Amniotic epithelial cell (primary cell): ENCODE measurements around the gene SPATA2.
A peak's percentile ranks its signal among the peaks of the same experiment; 100 is the strongest.
"Not testable (repeated sequence)": the region's sequence is repeated elsewhere in the genome, so short reads cannot be mapped to it uniquely, and the experiment has no call there.

Source experiments
- DNase-seq: peaks from one replicate; pipeline ENCODE4 v3.0.0-alpha.2; 2010; ENCODE audit warnings: low read depth

The SPATA2 gene, protein sequence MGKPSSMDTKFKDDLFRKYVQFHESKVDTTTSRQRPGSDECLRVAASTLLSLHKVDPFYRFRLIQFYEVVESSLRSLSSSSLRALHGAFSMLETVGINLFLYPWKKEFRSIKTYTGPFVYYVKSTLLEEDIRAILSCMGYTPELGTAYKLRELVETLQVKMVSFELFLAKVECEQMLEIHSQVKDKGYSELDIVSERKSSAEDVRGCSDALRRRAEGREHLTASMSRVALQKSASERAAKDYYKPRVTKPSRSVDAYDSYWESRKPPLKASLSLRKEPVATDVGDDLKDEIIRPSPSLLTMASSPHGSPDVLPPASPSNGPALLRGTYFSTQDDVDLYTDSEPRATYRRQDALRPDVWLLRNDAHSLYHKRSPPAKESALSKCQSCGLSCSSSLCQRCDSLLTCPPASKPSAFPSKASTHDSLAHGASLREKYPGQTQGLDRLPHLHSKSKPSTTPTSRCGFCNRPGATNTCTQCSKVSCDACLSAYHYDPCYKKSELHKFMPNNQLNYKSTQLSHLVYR

DNA sequence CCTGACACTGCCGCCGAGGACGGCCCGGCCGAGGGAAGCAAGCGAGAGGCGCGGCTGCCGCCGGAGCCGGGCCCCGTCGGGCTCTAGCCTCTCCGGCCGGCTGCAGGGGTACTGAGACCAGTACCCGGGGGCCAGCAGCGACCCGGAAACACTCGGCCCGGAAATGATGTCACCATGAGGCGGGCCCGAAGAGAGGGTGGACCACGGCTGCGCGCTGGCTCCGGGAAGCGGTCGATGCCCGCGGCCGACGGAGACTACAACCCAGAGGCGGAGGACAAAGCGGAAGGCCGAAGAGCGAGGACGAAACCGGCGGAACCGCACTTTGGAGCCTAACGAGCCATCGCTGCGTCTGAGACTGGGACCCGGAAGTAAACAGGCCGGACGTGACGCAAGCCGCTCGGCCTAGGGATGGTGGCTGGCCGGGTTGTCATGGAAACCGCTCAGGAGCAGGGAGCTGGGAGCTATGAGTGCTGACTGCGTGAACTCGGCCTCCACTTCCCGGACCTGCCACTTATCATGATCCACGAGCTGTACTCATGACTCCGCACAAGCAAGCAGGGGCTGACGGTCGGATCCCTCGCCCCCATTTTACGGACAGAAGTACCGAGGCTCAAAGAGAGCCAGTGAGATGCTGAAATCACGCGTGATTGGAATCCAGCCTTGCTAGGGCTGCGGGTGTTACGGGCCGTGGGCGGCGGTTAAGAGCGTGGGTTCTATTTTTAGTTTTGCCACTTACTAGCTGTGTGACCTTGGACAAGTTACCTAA lies at the start of gene SPATA2:
Gene SPATA2 (minus strand): TSS at position 150 of the 766 bp plus-strand sequence. CDS start 7,039 bp downstream, outside the sequence.
- DNase-seq: peak; percentile 94

DNA sequence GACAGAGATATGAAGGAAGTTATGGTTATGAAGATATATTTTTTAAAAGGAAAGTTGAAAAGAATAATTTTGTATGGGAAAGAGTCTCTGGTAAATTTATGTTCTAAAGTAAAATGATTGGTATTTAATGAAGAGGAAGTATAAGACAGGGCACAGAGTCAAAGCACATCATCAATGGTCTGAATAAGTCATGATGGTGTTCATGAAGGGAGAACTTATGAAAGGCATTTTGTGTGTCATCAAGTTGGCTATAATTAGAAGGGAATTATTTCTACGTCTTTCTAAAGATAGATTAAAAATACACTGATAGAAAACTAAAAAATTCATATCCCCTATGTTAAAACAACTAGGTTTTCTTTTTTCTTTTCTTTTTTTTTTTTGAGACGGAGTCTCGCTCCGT lies 46.1 kb upstream of the SPATA2 start:
- DNase-seq: no peak

GRCh38 chr20:49957089-49957938 lies 42.0 kb upstream of the SPATA2 start:
- not testable (repeated sequence) for DNase-seq

DNA sequence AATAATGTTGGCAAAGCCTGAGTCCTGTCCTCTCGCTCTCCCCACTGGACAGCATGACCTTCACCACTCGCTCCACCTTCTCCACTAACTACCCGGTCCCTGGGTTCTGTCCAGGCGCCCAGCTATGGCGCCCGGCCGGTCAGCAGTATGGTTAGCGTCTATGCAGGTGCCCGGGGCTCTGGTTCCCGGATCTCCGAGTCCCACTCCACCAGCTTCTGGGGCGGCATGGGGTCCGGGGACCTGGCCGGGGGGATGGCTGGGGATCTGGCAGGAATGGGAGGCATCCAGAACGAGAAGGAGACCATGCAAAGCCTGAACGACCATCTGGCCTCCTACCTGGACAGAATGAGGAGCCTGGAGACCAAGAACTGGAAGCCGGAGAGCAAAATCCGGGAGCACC lies 41.4 kb upstream of the SPATA2 start:
- DNase-seq: no peak

DNA sequence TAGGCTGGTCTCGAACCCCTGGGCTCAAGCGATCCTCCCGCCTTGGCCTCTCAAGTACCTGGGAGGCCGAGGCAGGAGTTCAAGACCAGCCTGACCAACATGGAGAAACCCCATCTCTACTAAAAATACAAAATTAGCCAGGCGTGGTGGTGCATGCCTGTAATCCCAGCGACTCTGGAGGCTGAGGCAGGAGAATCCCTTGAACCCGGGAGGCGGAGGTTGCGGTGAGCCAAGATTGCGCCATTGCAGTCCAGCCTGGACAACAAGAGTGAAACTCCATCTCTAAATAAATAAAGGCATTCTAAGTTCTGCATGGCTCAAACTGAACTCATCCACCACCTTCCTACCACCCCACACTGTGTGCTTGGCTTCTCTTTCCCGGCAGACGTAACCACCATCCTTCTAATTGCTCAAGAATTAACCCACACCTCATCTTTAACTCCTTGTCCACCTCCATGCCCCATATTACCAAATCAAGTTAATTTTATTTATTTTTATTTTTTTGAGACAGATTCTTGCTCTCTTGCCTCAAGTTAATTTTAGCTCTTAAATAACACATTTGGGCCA lies 40.6 kb upstream of the SPATA2 start:
- peak; percentile 52 for DNase-seq

DNA sequence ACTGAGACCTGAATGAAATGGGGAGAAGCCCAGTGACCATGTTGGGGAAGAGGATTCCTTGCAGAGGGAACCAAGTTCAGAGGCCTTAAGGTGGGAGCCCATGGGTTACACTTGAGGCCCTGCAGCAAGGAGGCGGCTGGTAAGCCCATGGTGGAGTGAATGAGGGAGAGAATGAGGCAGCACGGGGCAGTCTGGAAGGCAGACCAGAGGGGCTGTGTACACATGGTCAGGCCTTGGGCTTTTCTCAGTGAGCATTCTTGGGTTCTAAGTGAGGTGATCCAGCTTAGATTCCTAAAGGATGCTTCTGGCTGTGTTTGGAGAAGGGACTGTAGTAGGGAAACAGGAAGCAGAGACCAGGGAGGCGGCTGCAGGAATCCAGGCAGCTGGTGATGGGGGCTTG lies 39.8 kb upstream of the SPATA2 start:
- no peak for DNase-seq

GRCh38 chr20:49951151-49951550 lies 35.8 kb upstream of the SPATA2 start:
- DNase-seq: peak; percentile 46

DNA sequence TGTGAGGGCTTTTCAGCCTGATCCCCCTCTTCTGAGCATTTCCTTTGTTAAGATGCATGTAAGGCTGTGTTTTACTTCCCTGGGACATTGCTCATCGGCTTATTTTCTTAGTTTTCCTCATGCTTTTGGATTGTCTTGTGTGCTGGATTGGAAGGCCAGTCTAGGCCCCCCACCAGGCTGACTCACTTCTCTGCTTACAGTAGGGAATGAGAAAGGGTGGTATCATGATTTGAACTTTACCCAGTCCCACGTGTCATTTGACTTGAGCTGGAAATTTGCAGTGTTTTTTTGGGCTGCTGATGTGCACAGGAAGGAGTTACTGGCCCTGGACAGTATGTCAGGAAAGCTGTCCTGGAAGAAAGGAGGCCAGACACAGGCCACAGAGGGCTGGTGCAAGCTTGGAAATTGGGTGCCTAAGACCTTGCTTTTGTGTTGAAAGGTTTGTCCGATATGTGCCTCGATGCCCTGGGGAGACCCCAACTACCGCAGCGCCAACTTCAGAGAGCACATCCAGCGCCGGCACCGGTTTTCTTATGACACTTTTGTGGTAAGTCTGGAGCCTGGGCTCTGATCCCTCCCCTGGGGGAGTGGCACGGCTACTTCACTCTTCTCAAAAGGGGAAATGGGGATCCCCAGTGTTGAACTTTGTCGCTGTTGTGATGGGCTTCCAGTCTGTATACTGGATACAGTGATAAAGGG lies 33.6 kb upstream of the SPATA2 start:
- peak; percentile 80 for DNase-seq

DNA sequence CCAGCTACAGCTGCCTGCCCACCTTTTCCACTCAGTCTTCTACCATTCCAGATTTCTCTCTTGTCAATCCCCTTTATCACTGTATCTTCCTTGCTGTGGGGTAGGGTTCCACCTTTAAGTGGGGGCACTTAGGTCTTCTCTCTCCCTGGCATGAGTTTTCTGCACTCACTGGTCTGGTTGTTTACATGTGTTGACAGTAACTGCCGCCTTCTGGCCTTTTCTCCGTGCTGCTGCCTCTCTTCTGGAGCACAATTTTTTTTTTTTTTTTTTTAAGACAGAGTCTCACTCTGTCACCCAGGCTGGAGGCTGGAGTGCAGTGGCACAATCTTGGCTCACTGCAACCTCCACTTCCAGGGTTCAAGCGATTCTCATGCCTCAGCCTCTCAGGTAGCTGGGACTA lies 32.8 kb upstream of the SPATA2 start:
- no peak for DNase-seq

DNA sequence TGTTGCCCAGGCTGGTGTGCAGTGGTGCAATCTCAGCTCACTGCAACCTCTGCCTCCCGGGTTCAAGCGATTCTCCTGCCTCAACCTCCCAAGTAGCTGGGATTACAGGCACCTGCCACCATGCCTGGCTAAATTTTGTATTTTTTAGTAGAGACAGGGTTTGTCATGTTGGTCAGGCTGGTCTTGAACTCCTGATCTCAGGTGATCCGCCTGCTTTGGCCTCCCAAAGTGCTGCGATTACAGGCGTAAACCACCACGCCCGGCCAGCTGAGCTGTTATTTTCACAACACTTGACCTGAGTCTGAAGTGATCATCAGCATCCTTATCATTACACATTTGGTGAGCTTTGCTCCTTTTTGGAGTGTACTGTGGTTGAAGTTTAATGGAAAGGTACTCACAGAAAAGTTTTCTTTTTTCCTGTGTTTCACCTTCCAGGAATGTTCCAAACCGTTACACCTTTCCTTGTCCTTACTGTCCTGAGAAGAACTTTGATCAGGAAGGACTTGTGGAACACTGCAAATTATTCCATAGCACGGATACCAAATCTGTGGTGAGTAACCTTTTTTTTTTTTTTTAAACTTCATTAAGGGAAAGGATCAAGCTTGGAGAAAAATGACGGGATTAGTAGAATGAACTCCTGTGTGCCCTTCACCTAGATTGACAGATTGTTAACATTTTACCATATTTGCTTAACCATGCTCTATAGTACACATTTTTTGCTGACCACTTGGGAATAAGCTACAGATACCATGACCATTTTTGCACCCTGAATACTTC lies 30.6 kb upstream of the SPATA2 start:
- no peak for DNase-seq

- DNase-seq: no peak
Measured at GRCh38 chr20:49945306-49945700, 30.0 kb upstream of the SPATA2 start.

GRCh38 chr20:49942942-49943341 lies 27.6 kb upstream of the SPATA2 start:
- DNase-seq: no peak

DNA sequence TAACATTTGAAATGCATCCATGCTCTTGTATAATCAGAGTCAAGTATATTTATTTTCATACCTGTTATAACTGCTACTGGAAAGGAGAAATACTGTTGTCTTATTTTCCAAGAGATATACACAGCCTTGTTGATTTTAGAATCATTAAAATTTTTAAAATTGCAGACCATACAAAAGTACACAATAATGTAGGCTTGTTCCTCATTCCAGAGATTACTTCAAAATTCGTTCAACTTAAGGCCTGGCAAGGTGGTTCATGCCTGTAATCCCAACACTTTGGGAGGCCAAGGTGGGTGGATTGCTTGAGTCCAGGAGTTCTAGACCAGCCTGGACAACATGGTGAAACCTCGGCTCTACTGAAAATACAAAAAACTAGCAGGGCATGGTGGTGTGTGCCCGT lies 27.0 kb upstream of the SPATA2 start:
- no peak for DNase-seq

GRCh38 chr20:49941456-49941855 lies 26.1 kb upstream of the SPATA2 start:
- DNase-seq: no peak

- peak; percentile 41 for DNase-seq
Measured at GRCh38 chr20:49938173-49939163, 23.1 kb upstream of the SPATA2 start.

GRCh38 chr20:49937027-49937929 lies 21.9 kb upstream of the SPATA2 start:
- DNase-seq: no peak

GRCh38 chr20:49936153-49937026 lies 21.1 kb upstream of the SPATA2 start, which contains the start of gene RNF114:
TSS of gene RNF114 (plus strand) at chr20:49936397. CDS start at chr20:49936413, 16 bp downstream.
- DNase-seq: peak; percentile 79
